ENCODE results near the gene NOX5.

- TF ChIP-seq, protein P1, sequence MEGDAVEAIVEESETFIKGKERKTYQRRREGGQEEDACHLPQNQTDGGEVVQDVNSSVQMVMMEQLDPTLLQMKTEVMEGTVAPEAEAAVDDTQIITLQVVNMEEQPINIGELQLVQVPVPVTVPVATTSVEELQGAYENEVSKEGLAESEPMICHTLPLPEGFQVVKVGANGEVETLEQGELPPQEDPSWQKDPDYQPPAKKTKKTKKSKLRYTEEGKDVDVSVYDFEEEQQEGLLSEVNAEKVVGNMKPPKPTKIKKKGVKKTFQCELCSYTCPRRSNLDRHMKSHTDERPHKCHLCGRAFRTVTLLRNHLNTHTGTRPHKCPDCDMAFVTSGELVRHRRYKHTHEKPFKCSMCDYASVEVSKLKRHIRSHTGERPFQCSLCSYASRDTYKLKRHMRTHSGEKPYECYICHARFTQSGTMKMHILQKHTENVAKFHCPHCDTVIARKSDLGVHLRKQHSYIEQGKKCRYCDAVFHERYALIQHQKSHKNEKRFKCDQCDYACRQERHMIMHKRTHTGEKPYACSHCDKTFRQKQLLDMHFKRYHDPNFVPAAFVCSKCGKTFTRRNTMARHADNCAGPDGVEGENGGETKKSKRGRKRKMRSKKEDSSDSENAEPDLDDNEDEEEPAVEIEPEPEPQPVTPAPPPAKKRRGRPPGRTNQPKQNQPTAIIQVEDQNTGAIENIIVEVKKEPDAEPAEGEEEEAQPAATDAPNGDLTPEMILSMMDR (IDR thresholded peaks at IDR 0.05), result no peak
- TF ChIP-seq POLR2A (IDR thresholded peaks at IDR 0.05) (no peak), POLR2AphosphoS5 (IDR thresholded peaks at IDR 0.05; ENCODE audit: insufficient read depth in 1 of 2, low read depth in 1 of 2) (no peak)
These were observed 42.1 kb upstream of the NOX5 start for GRCh38 chr15:68972201-68973065.

Data from vagina (tissue), 2 donors.